Liver (tissue), 9 donors: ENCODE results near the gene LAD1. TPM values are rescaled to one million over a fixed set of nuclear protein-coding genes. Genes with fewer than 3 reads are reported as not detected.

Source experiments
- DNase-seq: peaks from one replicate; pipeline ENCODE4 v3.0.0-alpha.2; 2017; ENCODE audit warnings: low spot score
- H3K27ac ChIP-seq, 2 donors: one replicate each; pipeline ENCODE4 v1.7.0; 2013; ENCODE audit warnings: inconsistent platforms in 2 of 2, low read length in 2 of 2, control low read depth in 1 of 2, low read depth in 1 of 2, mild to moderate bottlenecking in 1 of 2
- H3K27me3 ChIP-seq, 4 donors: one replicate each; pipeline versions ENCODE4 v1.6.1 to v1.7.0; 2013; ENCODE audit warnings: low read length in 3 of 4, inconsistent platforms in 1 of 4, mild to moderate bottlenecking in 1 of 4, moderate library complexity in 1 of 4; ENCODE audit not compliant: control insufficient read depth in 4 of 4, insufficient read depth in 4 of 4
- H3K36me3 ChIP-seq, 4 donors: one replicate each; pipeline versions ENCODE4 v1.6.1 to v1.7.0; 2013; ENCODE audit warnings: low read length in 3 of 4, mild to moderate bottlenecking in 3 of 4, low read depth in 1 of 4, moderate library complexity in 1 of 4; ENCODE audit not compliant: control insufficient read depth in 4 of 4, insufficient read depth in 3 of 4
- H3K4me1 ChIP-seq, 4 donors: one replicate each; pipeline versions ENCODE4 v1.6.1 to v1.7.0; 2013; ENCODE audit warnings: low read length in 3 of 4, mild to moderate bottlenecking in 3 of 4, moderate library complexity in 1 of 4; ENCODE audit not compliant: control insufficient read depth in 4 of 4, insufficient read depth in 4 of 4
- H3K4me3 ChIP-seq, 3 donors: one replicate each; pipeline versions ENCODE4 v1.6.1 to v1.7.0; 2013; ENCODE audit warnings: low read length in 3 of 3, control low read depth in 1 of 3, low read depth in 1 of 3, mild to moderate bottlenecking in 1 of 3
- H3K9ac ChIP-seq, 2 donors: one replicate each; pipeline ENCODE4 v1.7.0; 2013; ENCODE audit warnings: low read length in 2 of 2, mild to moderate bottlenecking in 2 of 2, moderate library complexity in 2 of 2, control low read depth in 1 of 2, low read depth in 1 of 2
- H3K9me3 ChIP-seq, 4 donors: one replicate each; pipeline versions ENCODE4 v1.6.1 to v1.7.0; 2013; ENCODE audit warnings: low read length in 3 of 4; ENCODE audit not compliant: control insufficient read depth in 4 of 4
- EGR1 ChIP-seq, 2 donors: IDR thresholded peaks; 2 replicates each; pipeline ENCODE4 v1.6.1; 2016 to 2018; ENCODE audit warnings: antibody characterized with exemption in 2 of 2, low read depth in 2 of 2
- FOXA1 ChIP-seq: IDR thresholded peaks from 2 replicates; pipeline ENCODE4 v1.6.1; 2016; ENCODE audit warnings: antibody characterized with exemption
- FOXA2 ChIP-seq: IDR thresholded peaks from 2 replicates; pipeline ENCODE4 v1.6.1; 2016; ENCODE audit warnings: antibody characterized with exemption
- GABPA ChIP-seq, 2 donors: IDR thresholded peaks in 1 of 2; conservative IDR thresholded peaks in 1 of 2; 2 replicates each; pipeline ENCODE4 v1.6.1; 2016; ENCODE audit warnings: antibody characterized with exemption in 2 of 2, mild to moderate bottlenecking in 1 of 2, moderate library complexity in 1 of 2
- HNF4A ChIP-seq, 2 donors: conservative IDR thresholded peaks; 2 replicates each; pipeline ENCODE4 v1.6.1; 2016; ENCODE audit warnings: antibody characterized with exemption in 2 of 2, mild to moderate bottlenecking in 2 of 2
- HNF4G ChIP-seq: IDR thresholded peaks from 2 replicates; pipeline ENCODE4 v1.6.1; 2016; ENCODE audit warnings: antibody characterized with exemption
- JUND ChIP-seq, 2 donors: IDR thresholded peaks; 2 replicates each; pipeline ENCODE4 v1.6.1; 2016; ENCODE audit warnings: antibody characterized with exemption in 2 of 2
- NR2F2 ChIP-seq: IDR thresholded peaks from 2 replicates; pipeline ENCODE4 v1.6.1; 2016; ENCODE audit warnings: antibody characterized with exemption
- RAD21 ChIP-seq, 2 donors: IDR thresholded peaks; 2 replicates each; pipeline ENCODE4 v1.6.1; 2016; ENCODE audit warnings: antibody characterized with exemption in 2 of 2, mild to moderate bottlenecking in 2 of 2
- RXRA ChIP-seq, 2 donors: IDR thresholded peaks; 2 replicates each; pipeline ENCODE4 v1.6.1; 2017 to 2018; ENCODE audit warnings: antibody characterized with exemption in 2 of 2, mild to moderate bottlenecking in 1 of 2
- SP1 ChIP-seq: IDR thresholded peaks from 2 replicates; pipeline ENCODE4 v1.6.1; 2018; ENCODE audit warnings: antibody characterized with exemption, mild to moderate bottlenecking
- TAF1 ChIP-seq: conservative IDR thresholded peaks from 2 replicates; pipeline ENCODE4 v1.6.1; 2016; ENCODE audit warnings: antibody characterized with exemption, mild to moderate bottlenecking
- YY1 ChIP-seq: IDR thresholded peaks from 2 replicates; pipeline ENCODE4 v1.6.1; 2016; ENCODE audit warnings: antibody characterized with exemption, mild to moderate bottlenecking
- WGBS: extraction: QIAGEN DNeasy Blood & Tissue Kit; methylation state at CpG from one replicate; pipeline ENCODE4 v1.1.7; 2013; 5-methylcytosine and 5-hydroxymethylcytosine counted together
- polyA plus RNA-seq, 2 donors: library from polyadenylated mRNA; stranded (reverse) in 1 of 2; unstranded in 1 of 2; fragments of 200-250 nt in 1 of 2; fragments of >200 nt in 1 of 2; fragmentation: Nextera tagmentation in 1 of 2; extraction: Ambion mirVana in 1 of 2; gene quantifications; one replicate each; pipeline versions ENCODE4 v1.2.1 to v1.2.3, GENCODE V29; 2013 to 2015
- total RNA-seq, 2 donors: library from RNA; depleted of rRNA; stranded (reverse); fragments of >200 nt; gene quantifications; one replicate each; pipeline ENCODE4 v1.2.3, GENCODE V29; 2014
- TF ChIP-seq, protein P1 (sequence below): fragments of 150-350 bp; IDR thresholded peaks from 2 replicates; pipeline ENCODE4 v1.5.1; 2017; ENCODE audit warnings: improper control_type of control experiment, low read depth, low read length; ENCODE audit not compliant: missing input control
- TF ChIP-seq, protein P2 (sequence below): IDR thresholded peaks from 2 replicates; pipeline ENCODE4 v1.6.1; 2016; ENCODE audit warnings: antibody characterized with exemption
- TF ChIP-seq, protein P3 (sequence below): IDR thresholded peaks from 2 replicates; pipeline ENCODE4 v1.6.1; 2016; ENCODE audit warnings: antibody characterized with exemption
- TF ChIP-seq, protein P4 (sequence below): IDR thresholded peaks from 2 replicates; pipeline ENCODE4 v1.6.1; 2016; ENCODE audit warnings: antibody characterized with exemption, mild to moderate bottlenecking
- TF ChIP-seq, protein P5 (sequence below): IDR thresholded peaks from 2 replicates; pipeline ENCODE4 v1.6.1; 2016; ENCODE audit warnings: antibody characterized with exemption
- donor health status: healthy.
- donor health status: healthy.
- donor health status: healthy.
- donor health status: healthy.
- donor health status: healthy.

The LAD1 gene
- total and polyA plus RNA-seq, 4 donors: 3.4 to 13.7 (median 8.5) TPM

DNA sequence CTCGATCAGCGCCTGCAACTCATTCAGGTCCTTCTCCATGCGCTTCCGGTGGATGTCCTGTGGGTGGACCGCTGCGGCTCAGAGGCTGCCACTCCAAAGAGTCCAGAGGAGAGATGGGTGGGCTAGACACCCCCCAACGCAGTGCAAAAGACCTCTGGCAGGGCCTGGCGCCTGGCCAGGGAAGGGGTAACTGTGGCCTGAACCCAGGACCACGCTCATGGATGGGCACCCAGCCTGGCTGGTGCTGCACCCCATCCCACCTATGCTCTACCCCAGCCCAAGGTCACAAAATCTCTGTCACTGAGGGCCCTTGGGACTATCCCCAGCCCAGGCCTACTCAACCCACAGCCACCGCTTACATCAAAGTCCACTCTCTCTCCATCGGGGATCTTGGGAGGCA, 33.9 kb downstream of the LAD1 start:
- no peaks in the 10 kb centered on the region for H3K27me3 ChIP-seq
- WGBS: 82% methylated on average over 11 of the region's 11 CpGs

DNA sequence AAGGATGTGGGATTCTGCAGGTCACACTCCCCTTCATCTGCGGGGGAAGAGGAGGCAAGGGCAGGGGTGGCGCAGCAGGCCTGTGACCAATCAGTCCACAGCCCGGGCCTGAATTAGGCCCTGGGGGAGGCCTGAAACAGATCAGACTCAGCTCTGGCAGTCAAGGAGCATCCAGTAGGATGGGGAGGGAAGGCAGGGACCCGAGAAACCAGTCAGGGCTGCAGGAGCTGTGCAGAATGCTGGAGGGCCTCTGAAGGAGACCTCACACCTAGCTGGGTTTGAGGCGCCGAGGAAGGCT, 34.4 kb downstream of the LAD1 start:
- Histone ChIP-seq H3K9me3 (no peaks in the 10 kb centered on the region), H3K27ac (no peak overlapping the region), H3K4me1 (no peaks in the 10 kb centered on the region), H3K36me3 (no peaks in the 10 kb centered on the region), H3K9ac (no peak overlapping the region), H3K4me3 (no peak overlapping the region), H3K27me3 (no peaks in the 10 kb centered on the region)
- WGBS: 90% methylated on average over 6 of the region's 6 CpGs
- no peak for TF ChIP-seq RXRA (IDR thresholded peaks at IDR 0.05)
- no peak for TF ChIP-seq HNF4A (conservative IDR thresholded peaks at IDR 0.05)
- no peak for TF ChIP-seq FOXA2
- TF ChIP-seq, protein P1, sequence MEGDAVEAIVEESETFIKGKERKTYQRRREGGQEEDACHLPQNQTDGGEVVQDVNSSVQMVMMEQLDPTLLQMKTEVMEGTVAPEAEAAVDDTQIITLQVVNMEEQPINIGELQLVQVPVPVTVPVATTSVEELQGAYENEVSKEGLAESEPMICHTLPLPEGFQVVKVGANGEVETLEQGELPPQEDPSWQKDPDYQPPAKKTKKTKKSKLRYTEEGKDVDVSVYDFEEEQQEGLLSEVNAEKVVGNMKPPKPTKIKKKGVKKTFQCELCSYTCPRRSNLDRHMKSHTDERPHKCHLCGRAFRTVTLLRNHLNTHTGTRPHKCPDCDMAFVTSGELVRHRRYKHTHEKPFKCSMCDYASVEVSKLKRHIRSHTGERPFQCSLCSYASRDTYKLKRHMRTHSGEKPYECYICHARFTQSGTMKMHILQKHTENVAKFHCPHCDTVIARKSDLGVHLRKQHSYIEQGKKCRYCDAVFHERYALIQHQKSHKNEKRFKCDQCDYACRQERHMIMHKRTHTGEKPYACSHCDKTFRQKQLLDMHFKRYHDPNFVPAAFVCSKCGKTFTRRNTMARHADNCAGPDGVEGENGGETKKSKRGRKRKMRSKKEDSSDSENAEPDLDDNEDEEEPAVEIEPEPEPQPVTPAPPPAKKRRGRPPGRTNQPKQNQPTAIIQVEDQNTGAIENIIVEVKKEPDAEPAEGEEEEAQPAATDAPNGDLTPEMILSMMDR: no peak
- TF ChIP-seq RAD21 (IDR thresholded peaks at IDR 0.05): no peak
- no peak for TF ChIP-seq HNF4G
- DNase-seq: no peak

More for the DNA sequence above, 33.9 kb downstream of the LAD1 start:
- TF ChIP-seq, protein P2, sequence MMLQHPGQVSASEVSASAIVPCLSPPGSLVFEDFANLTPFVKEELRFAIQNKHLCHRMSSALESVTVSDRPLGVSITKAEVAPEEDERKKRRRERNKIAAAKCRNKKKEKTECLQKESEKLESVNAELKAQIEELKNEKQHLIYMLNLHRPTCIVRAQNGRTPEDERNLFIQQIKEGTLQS: no peak
- TF ChIP-seq HNF4G: no peak
- TF ChIP-seq SP1: no peak
- TF ChIP-seq, protein P3, sequence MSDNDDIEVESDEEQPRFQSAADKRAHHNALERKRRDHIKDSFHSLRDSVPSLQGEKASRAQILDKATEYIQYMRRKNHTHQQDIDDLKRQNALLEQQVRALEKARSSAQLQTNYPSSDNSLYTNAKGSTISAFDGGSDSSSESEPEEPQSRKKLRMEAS: no peak
- no peak for TF ChIP-seq EGR1 (IDR thresholded peaks at IDR 0.05; ENCODE audit: low read depth in 2 of 2)
- no peak for TF ChIP-seq JUND (IDR thresholded peaks at IDR 0.05)
- TF ChIP-seq NR2F2: no peak
- no peak for TF ChIP-seq RXRA (IDR thresholded peaks at IDR 0.05)
- Histone ChIP-seq H3K36me3 (no peaks in the 10 kb centered on the region), H3K4me1 (no peaks in the 10 kb centered on the region), H3K27ac (no peak overlapping the region), H3K9ac (no peak overlapping the region), H3K4me3 (no peak overlapping the region), H3K9me3 (no peaks in the 10 kb centered on the region)
- no peak for DNase-seq

DNA sequence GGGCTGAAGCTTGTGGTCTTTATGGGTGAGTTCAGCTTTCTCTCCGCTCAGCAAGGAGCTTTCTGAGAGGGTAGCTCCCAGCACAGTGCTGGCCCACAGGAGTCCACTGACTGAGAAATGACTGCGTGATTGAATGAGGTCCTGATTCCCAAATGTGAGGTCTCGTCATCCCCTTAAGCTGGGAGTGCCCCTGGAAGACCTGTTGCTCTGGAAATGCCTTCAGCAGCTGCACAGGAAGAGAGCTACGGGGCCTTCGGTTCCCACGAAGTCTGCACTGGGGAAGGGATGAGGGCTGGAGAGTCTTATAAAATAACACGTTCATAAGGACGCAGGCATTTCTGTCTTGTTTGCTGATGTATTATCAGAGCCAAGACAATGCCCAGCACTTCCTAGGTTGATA, 35.7 kb downstream of the LAD1 start:
- DNase-seq: no peak
- H3K36me3 ChIP-seq: no peaks in the 10 kb centered on the region
- no peaks in the 10 kb centered on the region for H3K4me1 ChIP-seq
- no peak overlapping the region for H3K9ac ChIP-seq
- no peak overlapping the region for H3K4me3 ChIP-seq
- H3K9me3 ChIP-seq: no peaks in the 10 kb centered on the region
- no peak overlapping the region for H3K27ac ChIP-seq
- WGBS: 84% methylated on average over 8 of the region's 8 CpGs
- no peaks in the 10 kb centered on the region for H3K27me3 ChIP-seq
- TF ChIP-seq YY1 (no peak), HNF4A (conservative IDR thresholded peaks at IDR 0.05) (no peak), GABPA (IDR thresholded peaks at IDR 0.05 in 1 of 2, conservative IDR thresholded peaks at IDR 0.05 in 1 of 2) (no peak), TAF1 (no peak), NR2F2 (no peak), FOXA1 (no peak), JUND (IDR thresholded peaks at IDR 0.05) (no peak), RAD21 (IDR thresholded peaks at IDR 0.05) (no peak), HNF4G (no peak), SP1 (no peak), FOXA2 (no peak), RXRA (IDR thresholded peaks at IDR 0.05) (no peak)
- TF ChIP-seq, protein P4, sequence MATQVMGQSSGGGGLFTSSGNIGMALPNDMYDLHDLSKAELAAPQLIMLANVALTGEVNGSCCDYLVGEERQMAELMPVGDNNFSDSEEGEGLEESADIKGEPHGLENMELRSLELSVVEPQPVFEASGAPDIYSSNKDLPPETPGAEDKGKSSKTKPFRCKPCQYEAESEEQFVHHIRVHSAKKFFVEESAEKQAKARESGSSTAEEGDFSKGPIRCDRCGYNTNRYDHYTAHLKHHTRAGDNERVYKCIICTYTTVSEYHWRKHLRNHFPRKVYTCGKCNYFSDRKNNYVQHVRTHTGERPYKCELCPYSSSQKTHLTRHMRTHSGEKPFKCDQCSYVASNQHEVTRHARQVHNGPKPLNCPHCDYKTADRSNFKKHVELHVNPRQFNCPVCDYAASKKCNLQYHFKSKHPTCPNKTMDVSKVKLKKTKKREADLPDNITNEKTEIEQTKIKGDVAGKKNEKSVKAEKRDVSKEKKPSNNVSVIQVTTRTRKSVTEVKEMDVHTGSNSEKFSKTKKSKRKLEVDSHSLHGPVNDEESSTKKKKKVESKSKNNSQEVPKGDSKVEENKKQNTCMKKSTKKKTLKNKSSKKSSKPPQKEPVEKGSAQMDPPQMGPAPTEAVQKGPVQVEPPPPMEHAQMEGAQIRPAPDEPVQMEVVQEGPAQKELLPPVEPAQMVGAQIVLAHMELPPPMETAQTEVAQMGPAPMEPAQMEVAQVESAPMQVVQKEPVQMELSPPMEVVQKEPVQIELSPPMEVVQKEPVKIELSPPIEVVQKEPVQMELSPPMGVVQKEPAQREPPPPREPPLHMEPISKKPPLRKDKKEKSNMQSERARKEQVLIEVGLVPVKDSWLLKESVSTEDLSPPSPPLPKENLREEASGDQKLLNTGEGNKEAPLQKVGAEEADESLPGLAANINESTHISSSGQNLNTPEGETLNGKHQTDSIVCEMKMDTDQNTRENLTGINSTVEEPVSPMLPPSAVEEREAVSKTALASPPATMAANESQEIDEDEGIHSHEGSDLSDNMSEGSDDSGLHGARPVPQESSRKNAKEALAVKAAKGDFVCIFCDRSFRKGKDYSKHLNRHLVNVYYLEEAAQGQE: no peak
- TF ChIP-seq, protein P1: no peak
- TF ChIP-seq, protein P5, sequence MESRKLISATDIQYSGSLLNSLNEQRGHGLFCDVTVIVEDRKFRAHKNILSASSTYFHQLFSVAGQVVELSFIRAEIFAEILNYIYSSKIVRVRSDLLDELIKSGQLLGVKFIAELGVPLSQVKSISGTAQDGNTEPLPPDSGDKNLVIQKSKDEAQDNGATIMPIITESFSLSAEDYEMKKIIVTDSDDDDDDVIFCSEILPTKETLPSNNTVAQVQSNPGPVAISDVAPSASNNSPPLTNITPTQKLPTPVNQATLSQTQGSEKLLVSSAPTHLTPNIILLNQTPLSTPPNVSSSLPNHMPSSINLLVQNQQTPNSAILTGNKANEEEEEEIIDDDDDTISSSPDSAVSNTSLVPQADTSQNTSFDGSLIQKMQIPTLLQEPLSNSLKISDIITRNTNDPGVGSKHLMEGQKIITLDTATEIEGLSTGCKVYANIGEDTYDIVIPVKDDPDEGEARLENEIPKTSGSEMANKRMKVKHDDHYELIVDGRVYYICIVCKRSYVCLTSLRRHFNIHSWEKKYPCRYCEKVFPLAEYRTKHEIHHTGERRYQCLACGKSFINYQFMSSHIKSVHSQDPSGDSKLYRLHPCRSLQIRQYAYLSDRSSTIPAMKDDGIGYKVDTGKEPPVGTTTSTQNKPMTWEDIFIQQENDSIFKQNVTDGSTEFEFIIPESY: no peak
- TF ChIP-seq, protein P3: no peak
